Measurements from ENCODE around the gene ERCC5.

The ERCC5 gene

GRCh38 chr13:102897371-102898138, 51.7 kb downstream of the ERCC5 start:
- DNase-seq = no peak

DNA sequence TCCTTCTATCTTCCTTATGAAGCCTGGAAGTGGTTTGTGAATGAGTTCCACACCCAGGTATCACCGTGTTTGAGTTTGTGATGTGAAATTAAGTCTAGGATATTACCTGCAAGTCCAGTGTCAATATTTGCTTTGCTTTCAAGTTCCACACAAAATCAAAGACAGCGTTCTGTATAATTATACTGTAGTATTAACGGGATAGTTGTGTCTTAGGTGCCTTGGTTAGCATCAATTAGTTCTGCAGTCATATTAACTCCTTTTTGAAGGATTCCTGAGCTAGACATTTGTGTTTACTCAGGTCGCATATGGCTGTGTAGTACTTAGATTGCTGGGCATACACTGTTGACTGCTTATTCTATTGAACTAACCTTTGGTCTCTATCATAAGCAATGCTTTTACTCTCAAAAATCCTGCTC, 54.4 kb downstream of the ERCC5 start:
- no peak for DNase-seq

GRCh38 chr13:102901056-102901455, 55.2 kb downstream of the ERCC5 start:
- DNase-seq = no peak

- DNase-seq = no peak
Measured at GRCh38 chr13:102901615-102902305, 55.9 kb downstream of the ERCC5 start.

DNA sequence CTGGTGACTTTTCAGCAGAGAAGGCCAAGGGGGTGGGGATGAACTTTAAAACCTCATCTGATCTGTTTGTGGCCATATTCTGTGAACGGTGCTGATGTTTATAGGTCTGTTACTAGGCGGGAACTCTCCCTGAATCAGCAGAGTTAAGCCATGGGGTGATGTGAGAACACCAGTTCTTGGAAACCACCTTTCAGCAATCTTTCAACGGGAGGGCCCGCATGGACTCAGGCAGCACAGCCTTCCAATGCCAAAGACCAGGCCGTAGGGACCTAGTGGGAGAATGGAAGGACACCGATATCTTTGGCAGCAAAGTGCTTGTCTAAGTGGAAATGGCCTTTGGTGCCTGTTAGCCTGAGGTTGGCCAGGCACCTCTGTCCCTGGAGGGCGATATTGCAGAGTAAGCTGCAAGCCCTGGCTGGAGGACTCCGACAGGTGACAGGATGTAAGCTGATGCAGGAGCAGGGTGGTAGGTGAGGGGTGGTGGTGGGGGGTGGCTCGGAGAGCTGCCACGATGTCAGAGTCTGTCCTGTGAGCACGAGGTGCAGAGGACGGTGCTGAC, 57.0 kb downstream of the ERCC5 start:
- no peak for DNase-seq

DNA sequence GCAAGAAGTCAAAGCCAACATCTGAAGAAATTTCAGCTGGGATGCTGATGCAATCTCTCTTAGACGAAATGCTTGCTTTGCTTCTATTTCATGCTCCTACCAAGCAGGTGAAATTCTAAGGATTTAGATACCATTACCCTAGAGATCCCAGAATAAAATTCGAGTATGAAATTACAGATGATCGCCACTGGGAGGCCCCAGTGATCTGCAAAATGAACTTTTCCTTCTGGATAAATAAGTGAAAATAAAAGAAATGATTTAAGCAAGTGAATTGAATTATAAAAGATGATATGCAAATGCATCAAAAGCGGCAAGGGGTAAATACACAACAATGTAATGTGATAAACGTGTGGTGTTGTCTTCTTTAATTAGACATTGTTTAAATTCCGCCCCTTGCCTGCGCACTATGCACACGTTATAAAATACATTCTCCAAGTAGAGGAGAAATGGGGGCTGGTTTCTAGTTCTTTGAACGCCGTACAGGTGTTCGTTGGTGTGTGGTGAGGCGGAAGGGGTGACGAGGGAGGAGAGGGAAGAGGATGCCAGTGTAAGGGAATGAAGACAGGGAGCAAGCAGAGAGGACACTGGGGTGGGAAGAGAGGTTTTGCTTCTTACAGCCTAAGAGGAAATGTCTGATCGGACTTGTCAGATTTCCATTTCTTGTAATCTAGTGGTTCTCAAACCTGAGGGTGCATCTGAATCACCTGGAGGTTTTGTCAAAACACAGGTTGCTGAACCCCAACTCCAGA, 58.0 kb downstream of the ERCC5 start:
- no peak for DNase-seq

GRCh38 chr13:102904408-102904862, 58.6 kb downstream of the ERCC5 start:
- no peak for DNase-seq

DNA sequence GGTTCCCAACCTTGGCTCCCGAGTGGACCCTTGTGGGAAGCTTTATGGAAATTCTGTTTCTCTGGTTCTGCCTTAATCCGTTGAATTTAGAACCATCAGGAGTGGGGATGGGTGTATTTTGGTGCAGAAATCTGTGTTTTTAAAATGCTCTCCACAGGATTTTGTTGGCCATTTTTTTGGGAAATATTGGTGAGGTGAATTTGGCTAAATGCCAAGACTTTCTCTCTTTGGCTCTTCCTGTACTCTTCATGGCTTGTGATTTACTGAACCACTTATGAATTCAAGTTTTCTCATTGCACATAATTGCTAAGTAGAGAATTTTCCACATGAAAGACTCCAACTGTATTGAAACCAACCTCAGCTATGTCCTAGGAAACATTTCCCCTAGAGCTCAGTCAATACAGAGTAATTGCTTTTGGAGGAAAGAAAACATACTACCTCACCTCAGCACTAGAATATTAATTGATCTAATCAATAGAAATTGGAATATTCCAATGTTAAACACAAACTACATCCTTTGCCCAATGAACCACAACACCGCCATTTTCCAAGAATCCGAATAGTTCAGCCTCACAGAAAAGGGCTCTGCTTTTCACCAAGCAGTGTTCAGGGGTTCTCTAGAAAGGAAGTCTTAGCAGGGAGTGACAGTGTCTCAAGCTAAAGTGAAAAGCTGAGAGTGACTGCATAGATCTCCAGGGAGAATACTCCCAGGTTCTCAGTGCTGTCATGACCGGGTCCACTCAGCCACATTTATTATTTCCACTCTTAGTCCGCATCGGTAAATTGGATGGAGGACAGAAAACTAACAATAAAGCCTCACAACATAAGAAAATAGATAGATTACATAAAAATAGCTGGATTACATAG, 60.3 kb downstream of the ERCC5 start:
- DNase-seq = no peak

GRCh38 chr13:102907016-102907756, 61.4 kb downstream of the ERCC5 start:
- DNase-seq = no peak

- DNase-seq = no peak
Measured at GRCh38 chr13:102907886-102908515, 62.2 kb downstream of the ERCC5 start.

DNA sequence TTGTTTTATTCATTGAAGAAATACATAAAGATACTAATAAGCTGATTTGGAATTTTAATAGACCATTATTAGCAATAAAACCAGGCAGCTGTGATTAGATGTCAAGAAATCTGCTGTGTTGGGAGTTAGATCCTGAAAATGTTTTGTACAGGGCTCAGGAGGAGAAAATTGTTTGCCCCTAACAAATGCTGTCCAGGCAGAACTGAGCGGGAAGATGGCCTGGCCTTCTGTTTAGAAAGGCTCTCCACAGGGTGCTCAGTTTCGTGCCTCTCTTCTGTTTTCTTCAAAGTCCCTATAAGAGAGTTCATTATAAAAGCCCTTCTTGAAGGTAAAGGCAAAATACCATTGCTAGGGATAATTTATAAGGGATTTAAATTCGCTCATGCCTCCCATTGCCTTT, 64.1 kb downstream of the ERCC5 start:
- no peak for DNase-seq

- DNase-seq = no peak
Measured at GRCh38 chr13:102911336-102911735, 65.5 kb downstream of the ERCC5 start.

DNA sequence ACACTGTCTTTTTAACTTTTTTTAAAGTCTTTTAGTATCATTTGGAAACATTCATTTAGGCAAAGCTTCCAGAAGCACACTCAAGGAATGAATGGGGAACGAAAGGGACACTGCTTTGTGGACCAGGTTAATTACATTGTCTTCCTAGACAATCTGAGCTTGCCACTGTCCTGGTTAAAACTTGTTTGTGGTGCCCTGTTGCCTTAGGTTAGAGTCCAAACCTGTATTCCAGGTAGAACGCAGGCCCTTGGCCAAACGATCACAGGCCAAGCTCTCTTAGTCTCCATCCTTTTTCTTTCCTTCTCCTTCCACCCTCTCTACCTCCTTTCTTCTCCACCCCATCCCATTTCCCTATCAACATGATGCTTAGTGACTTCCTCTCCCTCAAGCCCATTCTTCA, 66.8 kb downstream of the ERCC5 start:
- DNase-seq = no peak

DNA sequence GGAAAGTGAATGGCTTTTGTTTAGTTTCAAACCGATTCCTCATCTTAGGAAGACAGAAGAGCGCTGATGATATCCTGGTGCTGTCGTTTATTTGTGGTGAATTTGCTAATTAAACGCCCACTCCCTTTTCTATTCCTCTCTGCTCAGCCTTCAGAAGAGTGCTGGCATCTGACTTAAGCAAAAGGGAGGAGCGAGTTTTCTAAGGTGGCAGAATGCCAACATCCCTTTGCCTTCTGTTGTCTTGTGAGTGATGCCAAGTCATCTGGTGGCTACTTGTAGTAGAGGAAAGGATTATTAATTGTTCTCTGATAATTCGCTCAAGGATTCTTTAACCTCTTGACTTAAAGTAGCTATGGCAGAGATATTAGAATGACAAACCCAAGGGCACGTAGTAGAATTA, 68.1 kb downstream of the ERCC5 start:
- DNase-seq = no peak

GRCh38 chr13:102914339-102914930, 68.6 kb downstream of the ERCC5 start:
- no peak for DNase-seq

DNA sequence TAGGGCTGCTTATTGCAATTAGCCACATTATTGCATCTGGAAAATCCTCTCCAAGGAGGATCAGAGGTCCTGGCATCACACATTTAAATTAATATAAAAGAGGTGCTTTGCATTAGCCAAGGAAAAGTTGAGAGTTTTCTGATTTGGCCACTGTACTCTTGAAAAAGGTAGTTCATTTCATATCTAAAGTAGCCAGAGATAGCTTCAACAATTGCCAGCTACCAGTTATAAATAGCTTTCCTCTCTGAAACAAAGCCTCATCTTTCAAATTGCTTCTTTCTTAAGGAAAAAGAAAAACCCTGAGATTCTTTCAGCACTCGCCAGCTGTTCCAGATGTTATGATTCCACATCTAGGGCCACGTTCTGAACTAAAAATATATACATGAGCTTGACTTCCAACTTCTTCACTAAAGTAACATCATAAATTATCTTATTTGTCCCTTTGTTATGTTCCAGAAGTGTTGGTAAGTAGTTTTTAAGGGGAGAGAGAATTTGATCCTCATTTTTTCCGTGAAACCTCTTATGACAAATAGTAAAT, 69.6 kb downstream of the ERCC5 start:
- DNase-seq = no peak

DNA sequence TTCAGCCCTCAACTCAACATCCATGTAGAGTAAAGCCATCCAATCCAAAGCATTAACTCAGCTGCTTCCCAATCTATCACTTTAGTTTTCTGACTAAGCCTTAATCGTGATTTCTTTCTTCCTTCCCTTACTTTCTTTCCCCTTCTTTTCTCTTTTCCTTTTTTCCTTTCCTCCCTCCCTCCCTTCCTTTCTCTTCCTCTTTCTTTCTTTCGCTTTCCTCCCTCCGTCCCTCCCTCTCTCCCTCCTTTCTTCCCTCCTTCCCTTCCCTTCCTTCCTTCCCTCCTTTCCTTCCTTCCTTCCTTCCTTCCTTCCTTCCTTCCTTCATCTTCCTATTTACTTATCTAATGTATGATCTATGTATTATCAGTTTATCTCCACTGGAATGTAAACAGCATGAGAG, 71.2 kb downstream of the ERCC5 start:
- DNase-seq = no peak

DNA sequence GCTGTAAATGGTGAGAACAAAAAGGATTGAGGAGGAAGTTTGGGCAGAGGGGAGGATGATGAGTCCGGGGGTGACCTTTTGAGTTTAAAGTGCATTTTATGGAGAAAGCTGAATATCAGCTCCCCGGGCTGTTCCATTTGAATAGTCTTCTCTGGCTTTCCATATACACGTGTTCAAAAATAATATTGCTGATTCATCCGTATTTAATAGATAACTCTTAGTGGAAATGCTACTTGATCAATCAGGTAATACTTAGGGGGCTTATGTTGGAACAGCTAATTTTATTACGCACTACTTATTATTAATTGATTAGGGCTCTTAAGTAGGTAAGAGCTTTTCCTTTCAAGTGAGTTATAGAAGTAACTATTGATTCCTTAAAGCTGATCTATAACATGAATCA, 76.4 kb downstream of the ERCC5 start:
- no peak for DNase-seq

Measured in NCI-H1436 (cell line).